GM18526 (cell line): ENCODE measurements around the gene COA8.

Experiments used
- POLR2A ChIP-seq: IDR thresholded peaks from 3 replicates; pipeline ENCODE4 v1.6.1; 2011; ENCODE audit not compliant: insufficient read length; ENCODE audit errors: extremely low read depth

The COA8 gene

DNA sequence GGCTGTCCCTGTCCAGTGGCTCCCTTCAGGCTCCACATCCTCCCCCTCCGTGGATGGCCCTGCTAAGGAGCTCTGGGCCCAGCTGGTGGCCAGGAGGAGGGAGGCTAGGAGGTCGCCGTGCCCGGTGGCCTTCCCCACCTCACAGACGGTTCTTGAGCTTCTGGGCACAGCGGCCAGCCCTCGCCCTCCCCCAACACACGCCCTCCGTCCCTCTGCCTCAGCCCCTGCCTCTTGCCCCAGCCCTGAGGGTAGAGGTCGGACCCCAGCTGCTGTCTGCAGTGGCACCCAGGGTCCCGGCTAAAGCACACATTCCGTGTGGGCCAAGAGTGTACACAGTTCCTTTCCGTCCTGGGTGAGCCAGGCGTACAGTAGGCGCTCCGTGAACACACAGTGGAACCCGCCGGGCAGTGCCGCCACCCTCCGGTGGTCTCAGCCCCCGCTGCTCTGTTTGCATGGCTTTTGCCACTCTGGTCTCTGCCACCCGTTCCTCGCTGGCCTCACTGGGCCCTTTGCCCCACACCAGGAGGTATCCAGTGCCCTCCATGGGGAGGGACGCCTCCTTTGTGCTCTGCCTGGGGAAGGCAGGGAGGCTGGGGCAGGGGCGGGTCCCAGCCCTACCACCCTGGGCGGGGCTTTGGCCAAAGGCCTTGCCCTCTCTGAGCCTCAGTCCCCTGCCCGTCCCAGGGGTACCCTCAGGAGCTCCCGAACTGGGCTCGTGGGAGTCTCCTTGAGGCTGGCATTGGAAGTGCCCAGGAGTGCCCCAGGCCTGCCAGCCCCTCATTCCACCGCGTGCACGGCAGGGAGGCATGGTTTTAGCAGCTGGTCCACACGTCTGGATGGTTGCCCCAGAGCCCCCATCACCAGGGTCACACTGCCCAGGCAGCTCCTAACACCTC is 20.8 kb upstream of the COA8 start:
- no peak for TF ChIP-seq POLR2A

DNA sequence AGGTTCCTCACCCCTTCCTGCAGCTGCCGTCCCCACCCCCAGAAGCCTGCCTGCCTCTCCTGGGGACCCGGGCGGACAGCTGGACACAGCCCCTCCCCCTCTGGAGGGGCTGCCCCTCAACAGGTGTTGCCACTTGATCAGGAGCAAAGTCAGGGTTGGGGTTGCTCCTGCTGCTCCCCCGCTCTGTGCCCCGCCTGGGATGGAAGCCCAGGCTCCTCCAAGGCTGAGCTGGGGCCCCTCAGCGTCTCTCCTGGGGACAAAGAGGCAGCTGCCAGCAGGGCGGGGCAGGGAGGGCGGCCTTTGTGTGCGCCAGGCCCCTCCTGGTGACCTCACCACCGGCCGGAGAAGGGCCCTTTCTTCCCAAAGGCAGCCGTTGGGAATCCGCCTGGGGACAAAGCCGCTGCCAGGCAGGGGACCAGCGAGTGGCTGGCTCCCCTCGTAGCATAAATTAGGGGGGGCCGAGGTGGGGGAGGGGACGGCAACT is 20.1 kb upstream of the COA8 start:
- TF ChIP-seq POLR2A = no peak

DNA sequence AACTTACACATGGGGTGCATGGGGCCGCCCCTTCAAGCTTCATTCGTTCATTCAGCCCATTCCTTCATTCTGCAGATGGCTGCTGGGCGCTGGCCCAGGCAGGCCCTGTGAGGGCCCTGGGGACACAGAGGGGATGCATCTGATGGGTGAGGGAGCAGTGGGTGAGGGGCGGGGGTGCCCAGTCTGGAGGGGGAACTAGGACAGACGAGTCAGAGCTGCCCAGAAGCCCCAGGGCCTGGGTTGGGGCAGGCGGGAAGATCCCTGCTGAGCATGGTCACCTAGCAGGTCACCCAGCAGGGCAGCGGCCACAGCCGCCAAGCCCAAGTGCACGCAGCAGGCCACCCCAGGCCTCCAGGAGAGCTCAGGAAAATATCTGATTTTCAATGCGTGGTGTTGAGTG is 19.6 kb upstream of the COA8 start:
- no peak for TF ChIP-seq POLR2A

DNA sequence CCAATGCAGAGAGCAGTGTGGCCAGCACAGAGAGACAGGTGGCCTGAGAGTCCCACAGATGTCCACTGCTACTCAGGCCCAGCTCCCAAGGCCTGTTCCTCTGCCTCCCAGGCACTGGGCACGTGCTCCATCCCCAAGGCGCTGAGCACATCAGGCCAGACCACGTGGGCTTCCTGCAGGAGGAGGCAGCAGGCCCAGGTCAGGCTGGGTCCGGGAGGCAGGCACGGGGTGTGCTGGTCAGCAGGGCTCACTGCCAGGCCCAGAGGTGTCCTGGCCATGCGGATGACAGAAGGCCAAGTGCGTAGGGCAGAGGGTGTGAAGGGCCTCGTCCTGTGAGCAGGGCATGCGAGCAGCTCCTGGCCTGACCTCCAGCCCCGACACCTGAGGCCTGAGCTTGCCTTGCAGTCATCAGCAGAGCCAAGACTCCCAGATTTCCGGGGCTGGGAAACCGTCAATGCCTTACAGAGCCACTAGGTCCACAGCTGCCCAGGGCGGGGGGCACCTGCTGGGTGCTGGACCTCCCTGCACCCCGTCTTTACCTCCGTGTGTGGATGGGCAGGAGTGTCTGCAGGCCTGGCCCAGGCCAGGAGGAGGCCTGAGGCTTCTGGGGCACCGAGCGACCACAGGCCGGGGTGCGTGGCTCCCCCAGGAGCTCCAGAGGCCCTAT is 18.9 kb upstream of the COA8 start:
- TF ChIP-seq POLR2A = no peak

DNA sequence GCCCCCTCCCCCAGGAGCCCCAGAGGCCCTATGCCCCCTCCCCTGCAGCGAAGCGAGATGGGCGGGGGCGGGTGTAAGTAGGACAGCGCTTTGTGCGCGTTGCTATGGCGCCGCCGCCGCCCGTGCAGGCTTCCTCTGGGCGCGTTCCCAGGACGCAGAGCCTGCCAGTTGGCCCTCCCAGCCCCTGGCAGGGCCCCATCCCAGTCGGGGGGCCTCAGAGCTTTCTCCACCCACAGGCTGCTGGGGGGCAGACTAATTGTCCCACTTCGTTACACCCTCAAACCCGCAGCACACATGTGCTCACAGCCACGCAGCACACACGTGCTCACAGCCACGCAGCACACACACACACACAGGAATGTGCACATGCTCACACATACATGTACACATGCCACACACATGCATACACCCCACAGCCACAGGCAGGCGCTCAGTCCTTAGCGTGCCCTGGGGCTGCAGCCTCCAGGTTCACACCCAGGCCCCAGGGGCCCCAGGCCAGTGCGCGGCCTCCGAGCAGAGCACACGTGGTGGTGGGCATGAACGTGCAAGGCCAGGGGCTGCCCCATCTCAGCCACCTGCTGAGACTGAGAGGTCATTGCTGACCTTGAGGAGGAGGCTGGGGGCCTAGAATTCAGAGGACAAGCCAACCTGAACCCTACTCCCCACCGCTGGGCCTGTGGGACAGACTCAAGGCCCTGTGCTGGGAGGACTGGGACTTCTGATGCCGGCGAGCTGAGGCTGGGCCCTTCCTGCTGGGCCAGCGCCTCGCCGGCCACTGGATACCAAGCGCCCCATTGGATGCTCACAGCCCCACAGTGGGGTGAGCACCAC is 18.2 kb upstream of the COA8 start:
- TF ChIP-seq POLR2A = no peak

DNA sequence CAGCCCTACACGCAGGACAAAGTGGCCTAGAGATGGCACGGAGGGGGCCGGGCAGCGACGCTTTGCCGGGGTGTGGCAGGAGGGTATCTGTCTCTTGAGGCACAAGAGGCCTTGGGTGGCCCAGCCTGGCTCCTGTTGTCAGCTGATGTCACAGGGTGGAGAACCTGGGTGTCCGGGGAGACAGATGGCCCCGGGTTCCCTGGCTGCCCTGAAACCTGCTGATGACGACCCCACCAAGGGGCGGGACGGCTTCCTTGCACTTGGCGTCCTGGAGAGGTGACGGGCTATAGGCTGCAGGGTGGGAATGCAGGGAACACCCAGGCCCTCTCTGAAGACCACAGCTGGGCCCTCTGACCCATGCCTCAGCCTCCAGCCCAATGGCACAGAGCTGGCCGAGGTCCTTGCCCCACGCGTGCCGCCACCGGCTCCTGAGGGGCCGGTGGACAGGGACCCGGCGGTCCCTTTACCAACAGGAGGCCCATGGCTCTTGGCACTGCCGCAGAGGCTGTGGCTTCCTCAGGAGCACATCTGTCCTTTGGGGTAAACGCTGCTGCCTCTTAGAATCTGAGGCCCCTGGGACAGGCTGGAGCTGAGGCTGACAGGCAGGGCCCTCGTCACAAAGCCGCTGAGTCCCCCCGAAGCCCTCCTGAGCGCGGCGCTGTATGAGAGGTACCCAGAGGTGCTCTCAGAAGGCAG is 17.4 kb upstream of the COA8 start:
- no peak for TF ChIP-seq POLR2A

DNA sequence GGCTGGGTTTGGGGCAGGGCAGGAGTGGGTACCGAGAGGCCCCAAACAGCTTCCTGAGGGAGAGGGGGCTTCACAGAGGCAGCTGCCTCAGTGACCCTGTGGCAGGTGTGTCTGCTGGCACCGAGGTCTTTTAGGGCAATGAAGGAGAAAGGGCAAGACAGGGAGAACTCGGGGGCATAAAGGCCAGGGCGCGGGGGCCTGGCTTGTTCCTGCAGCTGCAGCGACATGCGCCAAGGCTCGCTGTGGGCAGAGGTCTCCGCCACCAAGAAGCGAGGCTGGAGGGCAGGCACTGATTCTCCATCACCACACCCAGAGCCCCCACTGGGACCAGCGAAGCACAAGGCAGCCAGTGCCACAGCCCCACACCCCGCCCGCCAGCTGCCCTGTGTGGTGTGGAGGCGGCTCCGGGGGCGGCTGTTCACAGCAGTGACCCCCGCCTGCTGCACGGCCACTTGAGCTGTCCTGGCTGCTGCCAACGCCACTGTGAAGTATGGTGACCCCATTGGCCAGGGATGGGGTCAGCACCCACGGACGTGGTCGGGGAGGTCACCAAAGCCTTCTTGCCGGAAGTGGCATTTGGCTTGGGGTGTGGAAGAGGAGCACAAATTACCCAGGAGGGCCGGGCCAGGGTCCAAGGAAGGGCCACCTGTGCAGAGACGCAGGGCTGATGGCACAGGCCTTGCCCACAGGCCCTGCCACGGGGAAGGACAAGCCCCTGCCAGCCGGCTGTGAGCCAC is 16.7 kb upstream of the COA8 start:
- no peak for TF ChIP-seq POLR2A

DNA sequence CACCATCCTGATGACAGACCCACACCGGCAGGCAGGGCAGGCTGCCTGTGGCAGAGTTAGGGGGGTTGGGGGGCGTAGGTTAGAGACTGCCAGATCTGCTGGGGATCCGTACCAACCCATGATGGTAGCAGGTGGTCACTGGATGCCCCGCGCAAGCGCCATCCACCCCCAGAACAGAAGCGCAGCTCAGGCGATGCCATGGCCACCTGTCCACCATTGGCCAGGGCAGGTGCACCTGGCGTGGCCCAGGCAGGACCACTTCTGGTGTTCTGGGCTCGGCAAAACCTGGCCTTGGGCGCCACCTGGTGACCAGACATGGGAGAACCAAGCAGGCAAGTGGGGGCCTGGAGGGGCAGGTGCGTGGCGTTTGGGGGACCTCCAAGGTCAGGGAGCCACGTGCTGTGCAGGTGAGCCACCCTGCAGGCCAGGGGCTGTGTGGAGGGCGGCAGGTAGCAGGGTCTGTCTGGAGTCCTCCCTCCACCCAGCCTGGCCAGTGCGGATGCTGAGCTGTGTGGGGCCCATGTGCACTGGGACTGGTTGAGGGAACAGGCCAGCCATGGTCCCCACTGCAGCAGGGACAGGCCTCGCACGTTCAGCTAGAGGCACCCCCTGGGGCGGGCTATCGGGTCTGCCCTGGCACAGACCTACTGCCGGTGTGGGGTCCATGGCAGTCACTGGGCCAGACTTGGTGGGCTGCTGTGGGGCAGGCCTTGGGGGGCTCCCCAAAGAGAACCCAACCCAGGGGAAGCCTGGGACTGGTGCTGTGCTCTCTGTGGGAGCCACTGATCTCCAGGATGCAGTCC is 15.9 kb upstream of the COA8 start:
- TF ChIP-seq POLR2A = no peak

DNA sequence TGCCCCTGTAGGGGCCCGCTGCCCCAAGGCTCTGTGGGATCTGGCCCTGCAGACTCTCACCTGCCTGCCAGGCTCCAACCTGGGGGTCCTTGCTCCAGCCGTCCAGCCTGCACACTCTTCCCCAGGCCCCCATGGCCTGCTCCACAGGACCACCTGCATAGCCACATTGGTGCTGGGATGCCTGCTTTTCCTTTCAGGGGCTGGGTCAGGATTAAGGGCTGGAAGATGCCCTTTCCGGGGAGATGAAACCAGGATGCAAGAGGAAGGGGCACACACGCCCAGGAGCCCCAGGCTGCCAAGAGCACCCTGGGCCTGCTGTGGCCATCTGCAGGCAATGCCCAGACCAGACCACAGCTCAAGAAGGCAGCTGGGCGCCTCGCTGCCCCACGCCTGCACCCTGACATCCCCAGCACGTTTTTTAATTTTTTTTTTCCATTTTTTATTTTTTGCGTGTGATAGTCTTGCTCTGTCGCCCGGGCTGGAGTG is 15.3 kb upstream of the COA8 start:
- TF ChIP-seq POLR2A = no peak

DNA sequence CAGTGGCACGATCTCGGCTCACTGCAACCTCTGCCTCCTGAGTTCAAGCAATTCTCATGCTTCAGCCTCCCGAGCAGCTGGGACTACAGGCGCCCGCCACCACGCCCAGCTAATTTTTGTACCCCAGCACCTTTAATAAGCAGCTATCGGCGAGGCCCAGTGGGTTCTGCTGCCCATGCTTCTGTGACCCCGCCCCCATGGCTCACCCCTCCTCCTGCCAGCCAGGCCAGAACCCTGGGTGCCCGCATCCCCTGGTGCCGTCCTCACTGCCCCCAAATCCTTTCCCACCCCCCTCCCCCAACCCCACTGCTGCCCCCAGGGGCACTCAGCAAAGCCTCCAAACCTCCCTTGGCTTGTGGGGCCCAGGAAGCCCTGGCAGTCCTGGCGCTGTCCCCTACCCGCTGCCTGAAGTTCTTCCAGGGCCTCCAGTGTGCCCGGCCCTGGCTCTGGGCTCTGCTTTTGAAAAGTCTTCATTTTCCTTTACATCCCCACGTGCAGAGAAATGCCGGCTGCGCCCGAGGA is 14.8 kb upstream of the COA8 start:
- no peak for TF ChIP-seq POLR2A

DNA sequence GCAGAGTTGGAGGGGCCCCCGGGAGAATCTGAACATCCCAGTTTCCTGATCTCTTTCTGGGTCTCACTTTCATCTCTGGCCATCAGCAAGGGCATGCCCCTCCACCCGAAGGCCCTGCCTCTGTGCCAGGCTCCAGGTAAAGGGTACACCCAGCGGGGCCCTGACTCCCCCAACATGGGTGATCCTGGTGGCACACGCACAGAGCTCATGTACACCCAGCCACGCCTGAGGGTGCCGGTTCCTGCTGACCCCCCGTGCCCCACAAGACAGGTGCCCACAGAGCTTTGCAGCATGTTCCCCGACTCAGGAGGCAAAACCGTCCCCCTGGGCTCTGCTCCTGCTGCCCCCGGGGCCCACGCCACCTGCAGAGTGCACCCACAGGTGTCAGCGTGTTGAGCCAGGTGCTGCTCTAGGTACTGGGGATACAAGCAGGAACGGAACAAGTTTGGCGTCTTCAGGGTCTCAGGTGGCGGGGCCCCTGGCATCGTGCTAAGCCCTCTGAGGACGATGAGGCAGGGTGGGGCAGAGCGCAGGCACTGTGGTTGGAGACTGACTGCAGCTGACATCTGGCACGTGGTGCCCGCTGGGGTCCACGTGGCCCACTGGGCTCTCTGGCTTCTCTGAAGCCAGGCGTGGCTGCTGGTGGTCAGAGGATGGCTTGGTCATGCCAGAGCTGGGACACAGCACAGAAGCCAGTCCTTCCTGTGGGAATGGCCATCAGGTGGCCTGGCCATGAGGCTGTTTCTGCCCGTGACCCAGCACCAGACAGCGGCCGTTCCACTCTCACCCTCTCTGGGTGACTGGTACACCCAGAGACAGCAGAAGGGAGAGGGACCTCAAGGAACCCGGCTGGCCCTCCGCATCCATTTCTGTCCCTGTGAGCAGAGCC is 14.1 kb upstream of the COA8 start:
- TF ChIP-seq POLR2A = no peak
